GM12878 (cell line): ENCODE results near the gene SCG2.

ENCODE experiments used
- CTCF ChIP-seq, 3 experiments: IDR thresholded peaks in 2 of 3; conservative IDR thresholded peaks in 1 of 3; 2 replicates each; pipeline ENCODE4 v1.5.1; 2011; ENCODE audit warnings: low read depth in 3 of 3, low read length in 3 of 3, mild to moderate bottlenecking in 3 of 3, control low read depth in 2 of 3, moderate library complexity in 2 of 3, inconsistent platforms in 1 of 3, mixed read lengths in 1 of 3; ENCODE audit not compliant: control insufficient read depth in 2 of 3, insufficient read depth in 1 of 3; ENCODE audit errors: extremely low read depth in 1 of 3
- EGR1 ChIP-seq, 2 experiments: IDR thresholded peaks; 1 replicate in 1 of 2; 2 replicates in 1 of 2; pipeline ENCODE4 v1.6.1; 2011 to 2012; ENCODE audit warnings: low read depth in 2 of 2, low read length in 2 of 2, borderline replicate concordance in 1 of 2, mild to moderate bottlenecking in 1 of 2, moderate library complexity in 1 of 2
- EZH2 ChIP-seq: IDR thresholded peaks from 2 replicates; pipeline ENCODE4 v1.6.1; 2012; ENCODE audit warnings: low read depth, mild to moderate bottlenecking, control low read depth, inconsistent platforms, low read length, borderline replicate concordance; ENCODE audit not compliant: control insufficient read depth
- HDGF ChIP-seq: fragments of 450-650 bp; IDR thresholded peaks from 2 replicates; pipeline ENCODE4 v1.6.1; 2016; ENCODE audit warnings: antibody characterized with exemption
- JUND ChIP-seq: IDR thresholded peaks from 2 replicates; pipeline ENCODE4 v1.6.1; 2012; ENCODE audit warnings: low read depth, mild to moderate bottlenecking, low read length, improper control_type of control experiment, moderate library complexity
- MAX ChIP-seq: IDR thresholded peaks from 2 replicates; pipeline ENCODE4 v1.6.1; 2012; ENCODE audit warnings: low read depth, low read length, improper control_type of control experiment
- NFIC ChIP-seq: IDR thresholded peaks from 2 replicates; pipeline ENCODE4 v1.6.1; 2012; ENCODE audit warnings: low read depth, mild to moderate bottlenecking, inconsistent platforms, low read length, moderate library complexity
- NKRF ChIP-seq: fragments of 450-650 bp; conservative IDR thresholded peaks from 2 replicates; pipeline ENCODE4 v1.6.1; 2017; ENCODE audit warnings: mild to moderate bottlenecking, moderate library complexity
- POLR2A ChIP-seq: IDR thresholded peaks from 2 replicates; pipeline ENCODE4 v1.6.1; 2011; ENCODE audit warnings: low read depth, mild to moderate bottlenecking, low read length
- RCOR1 ChIP-seq: conservative IDR thresholded peaks from 2 replicates; pipeline ENCODE4 v1.6.1; 2012; ENCODE audit warnings: low read depth, low read length, improper control_type of control experiment
- YY1 ChIP-seq: IDR thresholded peaks from 2 replicates; pipeline ENCODE4 v1.6.1; 2011; ENCODE audit warnings: low read depth, mild to moderate bottlenecking, low read length
- ZNF24 ChIP-seq: fragments of 450-650 bp; IDR thresholded peaks from 2 replicates; pipeline ENCODE4 v1.6.1; 2017; ENCODE audit warnings: antibody characterized with exemption, mild to moderate bottlenecking

GRCh38 chr2:223614534-223614933 is 12.4 kb upstream of the SCG2 start:
- TF ChIP-seq CTCF (IDR thresholded peaks at IDR 0.05 in 2 of 3, conservative IDR thresholded peaks at IDR 0.05 in 1 of 3; ENCODE audit: control insufficient read depth in 2 of 3, extremely low read depth in 1 of 3, insufficient read depth in 1 of 3, low read depth in 3 of 3, low read length in 3 of 3): no peak
- no peak for TF ChIP-seq EGR1 (IDR thresholded peaks at IDR 0.05; ENCODE audit: borderline replicate concordance in 1 of 2, low read depth in 2 of 2, low read length in 2 of 2)
- TF ChIP-seq RCOR1: no peak
- no peak for TF ChIP-seq POLR2A
- TF ChIP-seq NKRF: no peak
- no peak for TF ChIP-seq JUND
- no peak for TF ChIP-seq ZNF24
- no peak for TF ChIP-seq NFIC
- no peak for TF ChIP-seq HDGF
- TF ChIP-seq YY1: no peak
- TF ChIP-seq MAX: no peak
- TF ChIP-seq EZH2: no peak
